Stimulated activated CD8-positive, alpha-beta memory T cell treated with anti-CD3 and anti-CD28 coated beads, Interleukin-4, amount 100 ng/mL, for 4 hours (primary cell): ENCODE results near the gene MARCHF3.
"Not testable (repeated sequence)": the region's sequence is repeated elsewhere in the genome, so short reads cannot be mapped to it uniquely, and the experiment has no call there.

Experiments used
- DNase-seq, 2 donors: peaks; one replicate each; pipeline ENCODE4 v3.0.0-alpha.2; 2020; ENCODE audit warnings: low read depth in 2 of 2, low spot score in 1 of 2

MARCHF3 gene

DNA sequence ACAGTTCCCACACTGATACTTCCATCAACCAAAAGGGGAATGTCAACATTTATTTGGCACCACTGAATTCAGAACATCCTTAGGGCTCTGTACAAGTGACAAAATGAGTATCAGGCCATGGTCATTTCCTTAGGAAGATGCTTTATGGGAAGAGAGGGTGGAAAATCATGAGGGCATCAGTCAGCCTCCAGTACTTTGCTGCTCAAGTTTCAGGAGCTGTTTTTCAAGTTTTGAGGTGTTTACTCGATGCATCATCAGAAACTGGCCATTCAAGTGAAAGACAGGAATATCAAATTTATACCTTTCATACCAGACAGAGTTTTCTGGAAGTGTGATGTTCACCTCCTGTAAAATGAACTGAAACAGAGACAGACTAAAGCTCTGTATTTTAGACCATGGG, 21.2 kb upstream of the MARCHF3 start:
- no peak for DNase-seq

DNA sequence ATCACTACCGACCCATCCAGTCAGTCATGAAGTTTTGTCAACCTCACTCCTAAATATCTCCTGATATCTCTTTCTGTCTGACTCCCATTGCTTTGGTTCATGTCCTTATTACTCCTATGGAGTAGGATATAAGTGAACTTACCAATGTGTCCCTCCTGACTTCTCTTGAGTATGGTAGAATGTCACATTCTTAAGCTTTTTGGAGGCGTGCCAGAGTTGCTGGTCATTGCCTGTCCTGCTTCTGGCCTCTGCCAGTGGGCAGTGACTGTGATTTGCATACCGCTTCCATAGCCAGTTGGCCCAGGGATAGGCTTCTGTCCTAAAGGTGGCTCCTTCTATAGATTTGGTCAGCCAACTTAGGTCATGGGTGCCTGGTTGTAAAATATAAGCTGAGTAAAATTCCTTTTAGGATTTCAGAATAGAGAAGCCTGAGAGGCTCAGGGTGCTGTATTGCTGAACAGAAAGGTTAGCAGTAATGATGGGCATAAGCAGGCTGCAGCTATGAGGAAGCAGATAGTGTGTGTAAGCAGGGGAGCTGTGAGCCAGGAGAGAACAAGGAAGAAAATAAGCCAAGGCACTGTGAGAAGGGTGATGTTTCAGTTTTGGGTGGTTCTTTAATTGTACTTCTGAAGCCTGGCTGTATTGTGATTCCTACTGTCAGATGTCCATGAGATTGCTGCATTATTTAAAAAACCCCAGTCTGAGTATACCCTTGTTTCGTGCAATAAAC, 16.1 kb upstream of the MARCHF3 start:
- no peak for DNase-seq

DNA sequence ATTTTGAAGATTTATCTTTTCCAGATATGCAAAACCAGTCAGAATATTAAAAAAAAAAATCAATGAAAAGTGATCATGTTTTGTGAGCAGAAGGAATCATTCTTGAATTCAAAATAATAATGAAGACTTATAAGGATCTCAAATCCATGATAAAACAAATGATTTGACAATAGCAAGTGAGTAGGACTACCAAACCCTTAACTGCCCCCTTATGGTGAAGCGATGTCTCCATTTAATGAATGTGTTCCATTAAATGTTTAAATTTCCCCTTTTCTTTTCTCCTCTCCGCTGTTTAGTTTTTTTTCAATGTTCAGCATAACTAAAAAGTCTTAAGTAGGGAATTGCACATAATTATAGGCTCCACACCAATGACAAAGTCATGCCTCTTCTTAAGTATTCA, 12.2 kb upstream of the MARCHF3 start:
- no peak for DNase-seq

GRCh38 chr5:127041571-127041970, 11.2 kb upstream of the MARCHF3 start:
- DNase-seq: no peak

GRCh38 chr5:127040796-127041520, 10.6 kb upstream of the MARCHF3 start:
- DNase-seq: no peak

- no peak for DNase-seq
These were observed 8.2 kb upstream of the MARCHF3 start for GRCh38 chr5:127038550-127038949.

GRCh38 chr5:127031863-127032232, 1.5 kb upstream of the MARCHF3 start:
- no peak for DNase-seq

GRCh38 chr5:127031147-127031862, 947 bp upstream of the MARCHF3 start:
- DNase-seq: no peak

DNA sequence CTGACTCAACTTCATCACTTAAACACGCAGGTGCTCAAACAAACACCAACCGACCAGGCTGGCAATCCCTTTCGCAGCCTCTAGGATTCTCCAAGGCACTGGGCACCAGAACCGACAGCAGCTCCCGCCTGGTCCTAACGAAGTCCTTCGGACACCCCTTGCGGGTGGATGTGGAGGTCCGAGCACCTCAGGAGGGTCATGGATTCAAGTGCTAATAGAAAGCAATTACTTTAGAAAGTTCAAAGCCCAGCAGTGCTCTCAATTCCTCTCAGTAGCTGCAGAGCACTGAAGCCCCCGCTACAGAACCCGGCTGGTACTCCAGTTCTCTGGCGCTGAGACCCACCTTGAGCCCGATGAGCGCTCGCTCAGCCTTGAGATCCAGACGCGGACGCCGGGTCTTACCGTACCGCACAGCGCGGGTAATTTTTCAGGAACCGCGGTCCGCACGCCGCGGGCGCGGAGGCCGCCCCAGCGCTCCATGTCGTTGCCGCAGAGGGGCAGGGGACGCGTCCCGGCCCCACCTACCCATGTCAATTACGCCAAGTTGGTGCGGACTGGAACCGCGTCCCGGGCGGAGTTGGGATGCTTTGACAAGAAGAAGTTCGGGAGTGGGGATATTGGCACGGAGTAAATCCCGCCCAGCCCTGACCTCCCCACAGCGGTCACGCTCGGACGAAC, 638 bp downstream of the MARCHF3 start:
- DNase-seq: no peak

- no peak for DNase-seq
These were observed 1.4 kb downstream of the MARCHF3 start for GRCh38 chr5:127028822-127029457.

GRCh38 chr5:127027539-127027938, 2.8 kb downstream of the MARCHF3 start:
- DNase-seq: no peak

DNA sequence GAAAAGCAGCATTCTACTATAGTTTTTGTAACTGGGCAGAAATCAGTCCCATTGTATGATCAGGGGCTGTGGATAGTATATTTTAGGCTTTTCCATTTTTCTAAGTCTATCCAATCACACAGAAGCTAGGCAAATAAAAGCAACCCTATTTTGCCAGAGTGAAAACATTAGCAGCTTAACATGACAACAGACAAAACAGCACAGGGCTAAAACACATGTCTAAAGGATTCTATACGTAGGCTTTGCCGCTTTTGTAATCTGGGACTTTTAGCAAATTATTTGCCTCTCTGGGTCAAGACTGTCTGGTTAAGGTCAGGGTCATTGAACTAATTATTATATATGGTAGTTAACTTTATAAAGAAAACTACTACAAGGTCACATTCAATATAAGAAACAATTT, 4.2 kb downstream of the MARCHF3 start:
- no peak for DNase-seq

DNA sequence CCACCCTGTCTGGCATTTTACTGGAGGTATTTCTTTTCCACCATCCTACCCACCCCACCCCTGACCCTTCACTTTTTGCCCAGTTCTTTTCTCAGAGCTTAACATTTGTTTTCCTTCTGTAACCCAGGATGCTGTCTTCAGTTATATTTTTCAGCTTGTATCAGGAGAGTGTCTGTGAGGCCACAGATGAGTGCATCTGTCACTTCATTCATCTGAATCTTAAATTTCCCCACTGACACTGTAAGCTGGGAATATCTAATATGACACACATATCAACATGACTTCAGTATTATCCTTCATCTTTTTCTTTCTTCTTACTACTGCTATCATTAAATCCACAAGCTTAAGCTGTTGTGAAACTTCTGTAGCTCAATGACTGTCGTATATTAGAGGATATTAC, 4.9 kb downstream of the MARCHF3 start:
- DNase-seq: no peak

DNA sequence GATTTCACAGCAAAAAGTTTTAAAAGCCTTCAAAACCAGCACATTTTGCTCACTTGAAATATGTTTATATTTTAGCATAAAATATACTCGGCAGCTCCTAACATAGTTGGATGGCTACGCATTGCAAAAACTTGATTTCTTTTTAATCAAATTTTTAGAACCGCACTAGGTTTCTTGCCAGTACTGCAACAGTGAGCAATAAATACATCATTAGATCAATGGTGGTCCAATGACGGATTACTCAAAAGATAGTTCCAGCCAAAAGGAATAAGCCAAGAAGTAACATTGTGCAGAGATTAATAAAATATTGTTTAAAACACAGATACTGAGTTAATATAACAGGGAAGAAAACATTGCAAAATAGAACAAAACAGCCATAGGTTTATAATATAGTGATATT, 5.5 kb downstream of the MARCHF3 start:
- no peak for DNase-seq

- DNase-seq: not testable (repeated sequence)
These were observed 6.7 kb downstream of the MARCHF3 start for GRCh38 chr5:127023552-127024191.

DNA sequence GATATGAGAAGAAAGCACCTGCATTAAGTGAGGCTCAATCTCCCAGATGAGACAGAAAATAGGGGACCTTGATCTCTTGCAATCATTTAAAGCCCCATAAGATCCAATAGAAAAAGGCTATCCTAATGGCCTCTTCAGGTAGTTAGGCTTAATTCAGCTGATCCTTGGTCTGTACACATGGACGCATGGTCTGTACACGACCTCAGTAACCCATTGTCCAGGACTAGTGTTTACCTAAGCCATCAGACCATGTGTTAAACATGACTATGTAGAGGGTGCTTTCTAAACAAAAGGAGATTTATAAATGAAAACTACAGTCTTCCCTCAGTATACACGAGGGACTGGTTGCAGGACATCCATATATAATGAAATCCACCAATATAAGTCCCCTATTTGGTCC, 7.5 kb downstream of the MARCHF3 start:
- no peak for DNase-seq

- no peak for DNase-seq
These were observed 10.4 kb downstream of the MARCHF3 start for GRCh38 chr5:127019928-127020327.

DNA sequence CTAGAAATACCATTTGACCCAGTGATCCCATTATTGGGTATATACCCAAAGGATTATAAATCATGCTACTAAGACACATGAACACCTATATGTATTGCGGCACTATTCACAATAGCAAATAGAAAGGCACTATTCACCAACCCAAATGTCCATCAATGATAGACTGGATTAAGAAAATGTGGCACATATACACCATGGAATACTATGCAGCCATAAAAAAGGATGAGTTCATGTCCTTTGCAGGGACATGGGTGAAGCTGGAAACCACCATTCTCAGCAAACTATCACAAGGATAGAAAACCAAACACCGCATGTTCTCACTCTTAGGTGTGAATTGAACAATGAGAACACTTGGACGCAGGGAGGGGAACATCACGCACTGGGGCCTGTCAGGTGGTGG, 13.6 kb downstream of the MARCHF3 start:
- not testable (repeated sequence) for DNase-seq

- no peak for DNase-seq
These were observed 14.6 kb downstream of the MARCHF3 start for GRCh38 chr5:127015716-127016115.

DNA sequence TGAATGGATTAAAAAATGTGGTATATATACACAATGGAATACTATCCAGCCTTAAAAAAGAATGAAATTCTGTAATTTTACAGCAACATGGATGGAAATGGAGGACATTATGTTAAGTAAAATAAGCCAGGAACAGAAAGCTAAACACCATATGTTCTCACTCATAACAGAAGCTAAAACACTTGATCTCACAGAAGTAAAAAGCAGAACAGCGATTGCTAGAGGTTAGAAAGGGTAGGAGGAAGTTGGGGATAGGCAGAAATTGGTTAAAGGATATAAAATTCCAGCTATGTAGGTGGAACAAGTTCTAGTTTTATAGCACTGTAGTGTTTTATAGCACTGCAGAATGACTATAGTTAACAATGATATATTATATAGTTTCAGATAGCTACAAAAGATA, 15.8 kb downstream of the MARCHF3 start:
- no peak for DNase-seq

DNA sequence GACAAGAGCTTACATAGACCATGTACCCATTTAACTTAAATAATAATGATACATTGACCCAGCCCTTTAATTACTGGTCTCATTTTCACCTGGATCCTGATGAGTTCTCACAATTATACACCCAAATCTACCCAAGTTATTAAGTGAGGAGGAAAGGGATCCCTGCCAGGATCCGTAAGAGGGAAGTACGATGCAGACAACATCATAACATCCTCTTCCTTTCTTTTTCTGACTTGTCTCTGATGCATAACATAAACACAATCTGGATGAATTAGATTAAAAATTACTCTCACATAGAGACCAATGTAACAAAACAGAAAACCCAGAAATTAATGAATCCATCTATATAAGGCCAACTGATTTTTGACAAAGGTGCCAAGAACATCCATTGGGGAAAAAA, 17.0 kb downstream of the MARCHF3 start:
- no peak for DNase-seq
